ENCODE measurements around the gene MTTP. TPM values are rescaled to one million over a fixed set of nuclear protein-coding genes. Genes with fewer than 3 reads are reported as not detected.
A peak's percentile ranks its signal among the peaks of the same experiment; 100 is the strongest.

Gene MTTP
- total and polyA plus RNA-seq, 8 donors, result 0.21 to 1.2 (median 0.66) TPM

- Histone ChIP-seq H3K27ac (no peak overlapping the region), H3K9me3 (no peaks in the 10 kb centered on the region), H3K4me3 (no peak overlapping the region), H3K36me3 (no peaks in the 10 kb centered on the region), H3K27me3 (peaks cover 0 to 6% of the 10 kb centered on the region in 2 donors), H3K4me1 (peaks cover 0 to 5% of the 10 kb centered on the region in 2 donors)
- ATAC-seq, result no peak
- DNase-seq, result no peak
- TF ChIP-seq CTCF (IDR thresholded peaks at IDR 0.05), result no peak
- intact Hi-C loops (cut with DNase I), result loop anchor here in 1 of 2 donors (5.0 kb wide), 3 partner anchors 242 to 382 kb away; partner anchors contain the start of gene DNAJB14
These were observed 9.7 kb upstream of the MTTP start for GRCh38 chr4:99564921-99565320.

- DNase-seq, result no peak
- intact Hi-C loops (cut with DNase I), result no loop called here
- Histone ChIP-seq H3K9me3 (no peaks in the 10 kb centered on the region), H3K27me3 (peaks cover 0 to 14% of the 10 kb centered on the region in 2 donors), H3K4me1 (no peaks in the 10 kb centered on the region), H3K36me3 (no peaks in the 10 kb centered on the region), H3K4me3 (no peak overlapping the region), H3K27ac (no peak overlapping the region)
- ATAC-seq, result no peak
- TF ChIP-seq CTCF (IDR thresholded peaks at IDR 0.05), result no peak
These were observed 2.7 kb upstream of the MTTP start for GRCh38 chr4:99571883-99572282.

GRCh38 chr4:99572527-99573240 lies 1.9 kb upstream of the MTTP start:
- TF ChIP-seq CTCF (IDR thresholded peaks at IDR 0.05), result no peak
- Histone ChIP-seq H3K27ac (peak overlapping the region in 1 of 2 donors; percentile 31), H3K9me3 (no peaks in the 10 kb centered on the region), H3K36me3 (no peaks in the 10 kb centered on the region), H3K4me3 (no peak overlapping the region), H3K27me3 (peaks cover 0 to 14% of the 10 kb centered on the region in 2 donors), H3K4me1 (no peaks in the 10 kb centered on the region)
- intact Hi-C loops (cut with DNase I), result no loop called here
- DNase-seq (no peak), ATAC-seq (peak; percentile 90)

- peaks cover 0 to 14% of the 10 kb centered on the region in 2 donors for H3K27me3 ChIP-seq
- no peaks in the 10 kb centered on the region for H3K36me3 ChIP-seq
- TF ChIP-seq CTCF (IDR thresholded peaks at IDR 0.05), result no peak
- DNase-seq, result no peak
- H3K4me1 ChIP-seq, result no peaks in the 10 kb centered on the region
- no peak for ATAC-seq
- no peak overlapping the region for H3K27ac ChIP-seq
- no peaks in the 10 kb centered on the region for H3K9me3 ChIP-seq
- intact Hi-C loops (cut with DNase I), result no loop called here
- H3K4me3 ChIP-seq, result no peak overlapping the region
These were observed 772 bp upstream of the MTTP start for GRCh38 chr4:99573735-99574368.

GRCh38 chr4:99578714-99579113 lies 4.1 kb downstream of the MTTP start:
- Histone ChIP-seq H3K9me3 (no peaks in the 10 kb centered on the region), H3K27ac (no peak overlapping the region), H3K27me3 (peaks cover 0 to under 1% of the 10 kb centered on the region in 2 donors), H3K4me1 (no peaks in the 10 kb centered on the region), H3K4me3 (no peak overlapping the region), H3K36me3 (no peaks in the 10 kb centered on the region)
- ATAC-seq, result no peak
- no peak for TF ChIP-seq CTCF (IDR thresholded peaks at IDR 0.05)
- intact Hi-C loops (cut with DNase I), result no loop called here
- no peak for DNase-seq

All from left lung (tissue), 10 donors.